ENCODE measurements around the gene OXSM.

GRCh38 chr3:25801786-25802185 is 11.9 kb downstream of the OXSM start:
- TF ChIP-seq CTCF (IDR thresholded peaks at IDR 0.05) = no peak
- no peak for TF ChIP-seq POLR2A (IDR thresholded peaks at IDR 0.05)
- TF ChIP-seq EP300 (IDR thresholded peaks at IDR 0.05; ENCODE audit: low read depth) = no peak
- no peak for TF ChIP-seq POLR2AphosphoS5 (IDR thresholded peaks at IDR 0.05)
